Measurements from ENCODE around the gene KCTD10.

KCTD10 gene

DNA sequence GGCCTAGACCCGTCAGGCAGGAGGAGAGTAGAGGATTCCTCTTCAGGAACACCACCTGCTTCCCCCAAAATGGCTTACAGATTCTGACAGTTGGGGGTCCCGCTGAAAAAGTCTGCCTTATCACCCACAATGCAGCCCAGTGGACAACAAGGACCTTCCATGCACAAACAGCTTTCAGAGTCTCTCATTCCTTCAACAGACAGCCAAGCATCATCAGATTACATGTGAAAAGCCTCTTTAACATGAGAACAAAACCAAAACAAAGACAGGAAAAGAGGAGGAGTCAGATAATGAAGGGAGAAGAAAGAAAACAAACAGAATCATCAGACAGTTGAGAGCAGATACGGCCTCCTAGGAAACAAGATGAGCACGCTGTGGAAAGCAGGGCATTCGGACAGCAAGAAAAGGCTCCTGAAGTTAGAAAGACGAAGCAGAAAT, 18.3 kb downstream of the KCTD10 start:
- Histone ChIP-seq H3F3A (ENCODE audit: insufficient read depth, low read length) (no peaks in the 10 kb centered on the region), H3K4me1 (ENCODE audit: insufficient read depth, low read length, severe bottlenecking) (peaks cover 12% of the 10 kb centered on the region), H3K4me2 (ENCODE audit: low read length) (no peak overlapping the region), H3K9me3 (ENCODE audit: low read length) (no peaks in the 10 kb centered on the region), H3K27me3 (ENCODE audit: insufficient read depth, low read length) (no peaks in the 10 kb centered on the region), H2AFZ (ENCODE audit: low read length) (no peak overlapping the region), H3K27ac (ENCODE audit: low read depth, low read length, poor library complexity, severe bottlenecking) (no peak overlapping the region), H3K4me3 (ENCODE audit: low read depth, low read length, poor library complexity, severe bottlenecking) (no peak overlapping the region), H4K20me1 (ENCODE audit: insufficient read depth, low read length) (no peaks in the 10 kb centered on the region), H3K79me2 (ENCODE audit: insufficient read depth, low read length) (no peaks in the 10 kb centered on the region), H3K9ac (ENCODE audit: low read length) (no peak overlapping the region), H3K9me2 (ENCODE audit: low read depth, low read length) (no peaks in the 10 kb centered on the region), H3K36me3 (ENCODE audit: insufficient read depth, low read length) (peaks cover 25% of the 10 kb centered on the region; the same call in 1 of the 2 replicates)
- no peak for TF ChIP-seq EZH2 (IDR thresholded peaks at IDR 0.05; ENCODE audit: borderline replicate concordance, low read length)
- TF ChIP-seq, protein P1, sequence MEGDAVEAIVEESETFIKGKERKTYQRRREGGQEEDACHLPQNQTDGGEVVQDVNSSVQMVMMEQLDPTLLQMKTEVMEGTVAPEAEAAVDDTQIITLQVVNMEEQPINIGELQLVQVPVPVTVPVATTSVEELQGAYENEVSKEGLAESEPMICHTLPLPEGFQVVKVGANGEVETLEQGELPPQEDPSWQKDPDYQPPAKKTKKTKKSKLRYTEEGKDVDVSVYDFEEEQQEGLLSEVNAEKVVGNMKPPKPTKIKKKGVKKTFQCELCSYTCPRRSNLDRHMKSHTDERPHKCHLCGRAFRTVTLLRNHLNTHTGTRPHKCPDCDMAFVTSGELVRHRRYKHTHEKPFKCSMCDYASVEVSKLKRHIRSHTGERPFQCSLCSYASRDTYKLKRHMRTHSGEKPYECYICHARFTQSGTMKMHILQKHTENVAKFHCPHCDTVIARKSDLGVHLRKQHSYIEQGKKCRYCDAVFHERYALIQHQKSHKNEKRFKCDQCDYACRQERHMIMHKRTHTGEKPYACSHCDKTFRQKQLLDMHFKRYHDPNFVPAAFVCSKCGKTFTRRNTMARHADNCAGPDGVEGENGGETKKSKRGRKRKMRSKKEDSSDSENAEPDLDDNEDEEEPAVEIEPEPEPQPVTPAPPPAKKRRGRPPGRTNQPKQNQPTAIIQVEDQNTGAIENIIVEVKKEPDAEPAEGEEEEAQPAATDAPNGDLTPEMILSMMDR (IDR thresholded peaks at IDR 0.05; ENCODE audit: low read length) = no peak

DNA sequence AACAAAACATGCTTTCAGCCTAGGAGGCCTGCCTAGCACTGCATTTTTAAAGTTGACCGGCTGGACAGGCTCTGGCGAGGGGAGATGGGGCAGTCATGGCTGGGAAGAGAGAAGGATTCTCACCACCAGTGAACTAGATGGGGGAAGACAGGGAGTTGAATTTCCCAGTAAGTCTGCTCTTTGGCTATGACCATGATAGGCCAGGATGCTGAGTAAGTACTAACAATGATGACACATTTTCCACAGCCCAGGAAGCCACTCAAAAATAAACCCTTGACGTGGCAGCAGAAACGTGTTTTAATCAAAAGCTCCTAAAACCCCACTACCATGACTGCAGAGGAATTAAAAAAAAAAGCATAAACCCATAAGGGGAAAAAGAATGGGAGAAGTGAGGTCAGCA, 19.0 kb downstream of the KCTD10 start:
- no peaks in the 10 kb centered on the region for H3K79me2 ChIP-seq (ENCODE audit: insufficient read depth, low read length)
- H3F3A ChIP-seq (ENCODE audit: insufficient read depth, low read length) = no peaks in the 10 kb centered on the region
- no peaks in the 10 kb centered on the region for H4K20me1 ChIP-seq (ENCODE audit: insufficient read depth, low read length)
- H3K4me1 ChIP-seq (ENCODE audit: insufficient read depth, low read length, severe bottlenecking) = peaks cover 12% of the 10 kb centered on the region
- no peak overlapping the region for H3K27ac ChIP-seq (ENCODE audit: low read depth, low read length, poor library complexity, severe bottlenecking)
- TF ChIP-seq EZH2 (IDR thresholded peaks at IDR 0.05; ENCODE audit: borderline replicate concordance, low read length) = no peak
- TF ChIP-seq, protein P1 (IDR thresholded peaks at IDR 0.05; ENCODE audit: low read length) = no peak
- H2AFZ ChIP-seq (ENCODE audit: low read length) = no peak overlapping the region
- H3K4me2 ChIP-seq (ENCODE audit: low read length) = no peak overlapping the region
- H3K4me3 ChIP-seq (ENCODE audit: low read depth, low read length, poor library complexity, severe bottlenecking) = no peak overlapping the region
- H3K9me2 ChIP-seq (ENCODE audit: low read depth, low read length) = no peaks in the 10 kb centered on the region
- peaks cover 25% of the 10 kb centered on the region; the same call in 1 of the 2 replicates for H3K36me3 ChIP-seq (ENCODE audit: insufficient read depth, low read length)
- H3K27me3 ChIP-seq (ENCODE audit: insufficient read depth, low read length) = no peaks in the 10 kb centered on the region
- H3K9ac ChIP-seq (ENCODE audit: low read length) = no peak overlapping the region
- no peaks in the 10 kb centered on the region for H3K9me3 ChIP-seq (ENCODE audit: low read length)

- TF ChIP-seq, protein P1 (IDR thresholded peaks at IDR 0.05; ENCODE audit: low read length) = no peak
- TF ChIP-seq EZH2 (IDR thresholded peaks at IDR 0.05; ENCODE audit: borderline replicate concordance, low read length) = no peak
- Histone ChIP-seq H3K79me2 (ENCODE audit: insufficient read depth, low read length) (no peaks in the 10 kb centered on the region), H3K4me3 (ENCODE audit: low read depth, low read length, poor library complexity, severe bottlenecking) (no peak overlapping the region), H3K9me2 (ENCODE audit: low read depth, low read length) (no peaks in the 10 kb centered on the region), H3K36me3 (ENCODE audit: insufficient read depth, low read length) (peaks cover 26% of the 10 kb centered on the region), H4K20me1 (ENCODE audit: insufficient read depth, low read length) (no peaks in the 10 kb centered on the region), H3K27me3 (ENCODE audit: insufficient read depth, low read length) (no peaks in the 10 kb centered on the region), H3K9ac (ENCODE audit: low read length) (no peak overlapping the region), H2AFZ (ENCODE audit: low read length) (no peak overlapping the region), H3F3A (ENCODE audit: insufficient read depth, low read length) (no peaks in the 10 kb centered on the region), H3K9me3 (ENCODE audit: low read length) (no peaks in the 10 kb centered on the region), H3K4me2 (ENCODE audit: low read length) (no peak overlapping the region), H3K4me1 (ENCODE audit: insufficient read depth, low read length, severe bottlenecking) (peaks cover 1% of the 10 kb centered on the region), H3K27ac (ENCODE audit: low read depth, low read length, poor library complexity, severe bottlenecking) (no peak overlapping the region)
These were observed 21.4 kb downstream of the KCTD10 start for GRCh38 chr12:109455706-109456105.

Measured in OCI-LY1 (cell line).